ENCODE results near the gene CERS6.

CERS6 gene

DNA sequence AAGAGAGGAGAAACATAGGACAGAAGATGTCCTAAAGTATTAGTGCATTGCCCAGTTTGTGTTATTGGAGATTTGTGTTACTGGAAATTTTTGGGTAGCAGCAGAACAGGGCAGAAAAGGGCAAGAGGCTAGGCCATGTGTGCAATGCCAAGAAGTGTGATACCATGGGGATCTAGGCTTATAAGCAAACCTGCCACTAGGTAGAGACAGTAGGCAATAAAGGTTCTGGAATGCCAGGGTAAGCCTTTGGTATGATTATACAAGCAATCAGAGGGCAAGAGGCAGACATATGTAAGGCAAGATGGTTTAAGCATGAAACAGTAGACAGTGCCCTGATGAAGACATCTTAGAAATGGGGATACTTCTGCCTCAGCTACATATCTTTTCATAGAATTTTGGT lies 12.3 kb upstream of the CERS6 start:
- DNase-seq (ENCODE audit: low spot score): peak; percentile 27

- DNase-seq (ENCODE audit: low spot score): no peak
Measured at GRCh38 chr2:168445960-168446359, 10.1 kb upstream of the CERS6 start.

DNA sequence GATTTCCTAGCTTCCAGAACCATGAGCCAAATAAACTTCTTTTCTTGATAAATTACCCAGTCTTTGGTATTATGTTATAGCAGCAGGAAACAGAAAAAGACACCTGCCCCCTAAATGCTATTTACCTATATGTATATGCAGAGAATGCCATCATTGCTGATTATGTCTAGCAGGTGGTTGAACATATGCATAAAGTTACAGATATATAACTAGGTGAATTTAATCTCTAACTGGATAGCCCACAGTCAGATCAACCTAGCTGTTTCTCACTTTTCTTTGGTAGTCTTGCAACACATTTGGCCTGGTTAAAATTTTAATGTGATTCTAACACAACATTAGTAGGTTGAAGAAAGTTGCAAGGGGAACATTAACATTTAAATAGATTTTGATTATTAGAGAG lies 7.1 kb upstream of the CERS6 start:
- DNase-seq (ENCODE audit: low spot score): no peak

- DNase-seq (ENCODE audit: low spot score): no peak
Measured at GRCh38 chr2:168449419-168449818, 6.7 kb upstream of the CERS6 start.

- DNase-seq (ENCODE audit: low spot score): no peak
Measured at GRCh38 chr2:168450171-168450570, 5.9 kb upstream of the CERS6 start.

GRCh38 chr2:168450732-168451131 lies 5.3 kb upstream of the CERS6 start:
- no peak for DNase-seq (ENCODE audit: low spot score)

DNA sequence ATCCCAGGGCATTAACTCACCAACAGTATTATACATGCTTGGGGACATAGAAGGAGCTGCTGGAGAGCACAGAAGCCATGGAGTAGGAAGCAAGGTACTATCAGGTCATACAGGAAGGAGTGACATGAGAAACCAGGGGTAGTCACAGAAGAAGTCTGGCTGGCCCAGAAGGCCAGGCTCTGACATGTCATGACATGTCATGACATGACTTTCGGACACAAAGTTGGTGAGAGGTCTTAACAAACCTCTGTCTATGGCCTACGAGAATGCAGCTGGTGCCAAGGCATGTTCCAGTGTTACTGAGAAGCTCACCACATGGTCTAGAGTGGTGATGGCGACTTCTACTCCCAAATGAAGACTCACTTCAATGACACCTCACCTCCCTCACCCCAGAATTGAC lies 3.3 kb upstream of the CERS6 start:
- no peak for DNase-seq (ENCODE audit: low spot score)

GRCh38 chr2:168453404-168453803 lies 2.7 kb upstream of the CERS6 start:
- DNase-seq (ENCODE audit: low spot score): no peak

DNA sequence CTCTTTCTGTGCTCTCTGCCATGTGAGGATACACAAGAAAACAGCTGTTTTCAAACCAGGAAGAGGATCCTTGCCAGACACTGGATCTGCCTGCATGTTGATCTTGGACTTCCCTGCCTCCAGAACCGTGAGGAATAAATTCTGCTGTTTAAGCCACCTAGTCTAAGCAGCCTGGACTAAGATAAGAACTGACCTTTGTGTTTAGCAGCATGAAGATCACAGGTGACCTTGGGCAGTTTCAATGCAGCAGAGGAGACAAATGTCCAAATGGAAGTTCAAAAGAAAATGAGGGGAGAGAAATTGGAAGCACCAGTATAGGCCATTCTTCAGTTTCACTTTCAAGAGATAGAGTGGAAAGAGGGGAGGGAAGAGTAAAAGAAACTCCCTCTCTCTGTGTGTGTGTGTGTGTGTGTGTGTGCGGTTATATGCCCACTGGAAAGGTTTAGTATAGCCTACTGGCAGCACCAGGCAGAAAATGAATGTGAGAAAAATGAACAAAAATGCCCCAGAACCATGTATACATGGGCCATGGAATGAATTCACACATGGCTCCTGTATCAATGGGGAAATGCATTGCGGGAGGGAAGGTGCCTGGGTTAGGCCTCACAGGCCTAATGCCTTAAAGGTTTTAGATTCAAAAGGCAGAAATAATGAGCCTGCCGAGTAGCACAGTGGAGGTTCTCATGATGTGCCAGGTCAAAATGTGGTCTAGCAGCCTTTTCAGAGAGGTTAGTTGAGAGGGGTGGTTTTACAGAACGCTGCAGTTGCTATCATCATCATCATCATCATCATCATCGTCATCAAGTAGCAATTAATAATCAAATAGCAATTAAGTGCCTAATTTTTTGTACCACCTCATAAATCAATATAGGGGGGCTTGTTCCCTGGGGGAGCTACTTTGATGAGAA lies 1.1 kb upstream of the CERS6 start:
- no peak for DNase-seq (ENCODE audit: low spot score)

GRCh38 chr2:168456521-168457189 lies 583 bp downstream of the CERS6 start:
- peak; percentile 76 for DNase-seq (ENCODE audit: low spot score)

- no peak for DNase-seq (ENCODE audit: low spot score)
Measured at GRCh38 chr2:168457190-168457895, 1.3 kb downstream of the CERS6 start.

GRCh38 chr2:168458139-168458538 lies 2.1 kb downstream of the CERS6 start:
- DNase-seq (ENCODE audit: low spot score): no peak

DNA sequence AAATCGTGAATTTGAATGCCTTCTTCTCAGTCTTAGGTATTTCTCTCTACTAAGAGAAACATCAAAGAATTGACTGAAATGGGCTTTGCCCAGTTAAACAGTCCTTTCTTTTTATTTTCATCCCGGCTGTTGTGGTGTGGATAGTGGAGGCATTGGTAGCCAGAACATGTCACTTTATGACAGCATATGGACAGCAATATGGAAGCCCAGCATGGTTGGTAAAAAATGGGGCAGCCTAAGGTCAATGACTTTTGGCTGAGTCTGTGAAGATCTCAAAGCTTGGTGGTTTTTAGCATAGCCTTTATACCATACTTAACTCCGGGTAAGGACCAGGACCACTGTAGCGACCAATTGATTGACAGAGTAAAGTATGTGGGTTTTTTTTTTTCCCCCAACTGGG lies 3.2 kb downstream of the CERS6 start:
- no peak for DNase-seq (ENCODE audit: low spot score)

GRCh38 chr2:168460571-168460970 lies 4.5 kb downstream of the CERS6 start:
- DNase-seq (ENCODE audit: low spot score): no peak

- DNase-seq (ENCODE audit: low spot score): no peak
Measured at GRCh38 chr2:168461178-168461941, 5.3 kb downstream of the CERS6 start.

DNA sequence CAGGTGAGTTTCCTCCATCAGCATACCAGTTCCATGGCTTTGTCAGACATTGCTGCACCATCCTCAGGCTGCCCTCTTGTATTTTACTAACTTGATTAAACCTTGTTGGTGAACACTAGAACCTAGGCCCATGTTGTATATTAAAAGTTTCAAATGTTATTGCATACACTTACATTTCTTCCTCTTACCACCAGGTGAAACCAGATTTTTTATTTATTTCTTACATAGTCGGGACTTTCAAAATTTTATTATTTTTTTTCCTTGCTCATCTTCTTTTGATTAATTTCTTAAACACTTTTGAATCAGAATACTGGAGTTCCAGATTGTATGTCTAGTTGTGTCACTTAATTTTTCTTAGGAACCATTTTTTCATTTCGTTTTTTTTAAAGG lies 5.9 kb downstream of the CERS6 start:
- no peak for DNase-seq (ENCODE audit: low spot score)

DNA sequence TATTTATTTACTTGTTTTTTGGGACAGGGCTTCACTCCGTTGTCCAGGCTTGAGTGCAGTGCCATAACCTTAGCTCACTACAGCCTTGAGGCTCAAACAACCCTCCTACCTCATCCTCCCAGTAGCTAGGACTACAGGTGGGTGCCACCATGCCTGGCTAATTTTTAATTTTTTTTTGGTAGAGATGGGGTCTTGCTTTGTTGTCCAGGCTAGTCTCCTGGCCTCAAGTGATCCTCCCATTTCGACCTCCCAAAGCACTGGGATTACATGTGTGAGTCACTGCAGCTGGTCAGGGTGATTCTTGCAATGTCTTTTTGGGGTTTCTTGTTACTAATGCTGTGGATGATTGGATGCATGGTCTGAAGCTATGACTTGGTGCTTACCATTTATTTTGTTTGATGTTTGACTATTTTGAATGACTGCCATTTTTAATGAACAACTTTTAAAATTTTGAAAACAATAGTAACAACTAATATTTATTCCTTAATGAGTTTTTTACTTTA lies 6.5 kb downstream of the CERS6 start:
- DNase-seq (ENCODE audit: low spot score): no peak

DNA sequence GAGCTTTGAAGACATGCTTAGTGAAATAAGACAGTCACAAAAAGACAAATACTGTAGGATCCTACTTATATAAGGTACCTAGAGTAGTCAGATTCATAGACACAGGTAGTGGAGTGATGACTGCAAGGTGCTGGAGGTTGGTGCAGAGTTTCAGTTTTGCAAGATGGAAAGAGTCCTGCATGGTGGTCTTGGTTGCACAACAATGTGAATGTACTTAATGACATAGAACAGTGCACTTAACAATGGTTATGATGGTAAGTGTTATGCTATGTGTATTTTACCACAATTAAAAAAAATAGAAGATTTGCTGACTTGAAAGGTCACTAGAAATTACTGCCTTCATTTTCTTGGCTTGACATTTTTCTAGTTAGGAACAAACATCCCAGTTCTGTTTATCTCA lies 9.5 kb downstream of the CERS6 start:
- no peak for DNase-seq (ENCODE audit: low spot score)

DNA sequence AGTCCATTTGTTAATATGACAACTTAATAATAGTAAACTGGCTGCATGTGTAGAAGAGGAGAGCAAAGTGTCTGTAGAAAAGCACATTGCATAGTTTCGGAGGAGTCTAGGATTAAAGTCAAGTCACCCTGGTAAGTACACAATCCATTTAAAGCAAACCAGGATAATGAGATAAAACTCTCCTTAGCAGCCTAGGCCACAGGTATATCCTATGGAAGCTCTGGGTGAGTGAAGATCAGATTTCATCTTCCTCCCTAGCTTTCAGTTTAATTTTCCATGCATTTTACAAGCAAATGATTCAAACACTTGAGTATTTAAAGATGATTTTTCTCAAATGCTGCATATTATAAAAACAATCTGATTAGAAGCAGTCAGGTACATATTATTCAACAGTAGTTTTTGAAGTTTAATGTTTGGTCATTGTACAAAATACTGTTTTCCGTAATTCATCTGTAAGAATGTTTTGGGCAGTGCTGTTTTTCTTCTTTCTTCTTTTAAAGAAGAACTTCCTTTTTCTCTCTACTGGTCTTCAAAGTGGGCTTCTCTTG lies 10.2 kb downstream of the CERS6 start:
- DNase-seq (ENCODE audit: low spot score): no peak

DNA sequence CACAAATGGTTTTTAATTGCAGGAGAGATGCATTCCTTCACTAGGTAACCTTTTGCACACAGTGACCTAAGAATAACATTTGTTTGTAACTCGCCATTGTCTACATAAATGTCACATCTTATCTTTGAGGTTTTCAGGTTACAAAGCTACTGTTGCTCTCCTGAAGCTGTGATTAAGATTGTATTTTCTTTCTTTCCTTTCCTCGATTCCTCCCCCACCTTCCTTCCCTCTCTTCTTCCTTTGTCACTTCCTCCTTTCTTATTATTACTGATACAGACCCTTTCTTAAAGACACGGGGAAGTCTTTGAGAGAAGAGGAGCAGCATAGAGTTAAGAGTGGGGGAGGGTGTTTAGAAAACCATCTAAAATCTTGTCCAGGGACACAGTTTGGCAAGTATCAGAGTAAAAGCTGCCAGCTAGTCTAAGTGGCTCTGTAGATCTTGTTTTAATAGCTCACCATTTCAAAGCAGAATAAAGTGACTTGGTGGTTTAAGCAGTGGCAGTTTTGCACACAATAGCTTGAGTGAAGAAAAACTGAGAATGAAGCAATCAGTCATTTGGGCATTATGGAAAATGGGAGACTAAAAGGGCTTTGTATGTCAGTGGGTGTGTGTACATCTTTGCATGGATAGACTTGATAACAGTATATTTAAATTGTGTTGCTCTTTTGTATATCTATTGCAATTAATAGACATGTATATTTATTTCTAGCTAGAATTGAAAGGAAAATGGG lies 10.9 kb downstream of the CERS6 start:
- DNase-seq (ENCODE audit: low spot score): no peak

DNA sequence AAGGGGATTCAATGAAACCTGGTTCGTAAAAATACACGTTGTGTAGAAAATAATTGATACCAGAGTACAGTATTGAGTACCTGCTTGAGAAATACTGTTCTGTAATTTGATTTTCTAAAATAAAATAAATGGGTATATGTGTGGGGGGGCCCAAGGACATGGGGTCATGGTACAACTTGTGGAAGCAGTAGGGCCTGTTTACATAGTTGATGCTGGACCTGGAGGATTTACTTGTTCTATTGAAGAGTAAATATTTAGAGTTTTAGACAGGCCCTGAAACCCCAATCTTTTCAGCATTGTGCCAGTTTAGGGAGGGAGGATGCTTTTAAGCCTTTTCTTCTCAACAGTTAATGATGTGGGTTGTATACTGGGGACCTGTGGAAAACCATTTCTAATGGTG lies 11.7 kb downstream of the CERS6 start:
- no peak for DNase-seq (ENCODE audit: low spot score)

Measured in D341Med (cell line).